DMS79 treated with DMSO at 0.1 percent for 48 hours (cell line): Measurements from ENCODE around the gene LIMS2.

Experiments used
- DNase-seq: peaks from one replicate; lab custom pipeline; 2025; lab: John Stamatoyannopoulos, UW

The LIMS2 gene

DNA sequence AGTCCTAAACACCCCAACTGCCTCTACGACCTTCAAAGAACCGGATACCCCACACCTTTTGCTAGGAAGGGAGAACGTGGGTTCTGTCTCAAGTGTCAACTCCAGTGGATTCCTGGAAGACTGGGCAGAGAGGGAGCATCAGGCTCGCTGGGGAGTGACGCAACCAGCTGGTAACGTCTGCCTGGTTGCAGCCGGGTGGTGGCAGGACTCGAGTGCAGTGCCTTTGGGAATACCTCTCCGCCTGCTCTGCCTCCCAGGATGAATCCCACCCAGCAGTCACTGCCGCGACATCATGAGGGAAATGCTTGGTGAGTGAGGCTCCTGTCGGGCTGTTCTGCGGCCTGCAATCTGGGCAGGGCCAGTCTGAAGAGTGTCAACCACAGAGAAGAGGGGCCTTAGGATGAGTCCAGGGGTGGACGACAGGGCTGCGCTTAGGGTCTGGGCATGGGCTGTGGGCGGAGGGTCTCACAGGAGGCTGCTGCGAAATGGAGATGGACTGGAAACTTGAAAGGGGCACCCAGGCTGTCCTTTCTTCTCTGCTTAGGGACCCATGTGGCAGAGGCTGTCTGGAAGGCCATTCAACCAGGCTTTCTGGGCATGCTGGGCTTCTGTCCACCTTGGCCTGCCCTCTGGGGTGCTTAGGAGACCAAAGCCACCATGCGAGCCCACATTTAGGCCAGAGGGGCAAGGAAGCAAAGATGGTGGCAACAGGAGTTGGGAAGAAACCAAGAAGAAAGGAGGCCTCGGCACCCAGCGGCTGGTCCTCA, 16.5 kb downstream of the LIMS2 start:
- DNase-seq, result no peak

DNA sequence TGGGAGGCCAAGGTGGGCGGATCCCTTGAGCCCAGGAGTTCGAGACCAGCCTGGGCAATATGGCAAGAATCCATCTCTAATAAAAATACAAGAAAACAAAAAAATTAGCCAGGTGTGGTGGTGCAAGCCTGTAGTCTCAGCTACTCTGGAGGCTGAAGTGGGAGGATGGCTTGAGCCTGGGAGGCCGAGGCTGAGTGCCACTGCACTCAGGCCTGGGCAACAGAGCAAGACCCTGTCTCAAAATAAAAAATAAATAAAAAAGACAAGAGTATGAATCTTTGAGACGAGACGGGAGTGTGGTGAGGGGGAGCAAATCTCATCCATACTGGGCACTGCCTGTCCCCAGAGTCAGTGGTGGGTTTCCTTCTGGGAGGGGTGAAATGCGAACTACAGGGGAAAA, 17.2 kb downstream of the LIMS2 start:
- no peak for DNase-seq

DNA sequence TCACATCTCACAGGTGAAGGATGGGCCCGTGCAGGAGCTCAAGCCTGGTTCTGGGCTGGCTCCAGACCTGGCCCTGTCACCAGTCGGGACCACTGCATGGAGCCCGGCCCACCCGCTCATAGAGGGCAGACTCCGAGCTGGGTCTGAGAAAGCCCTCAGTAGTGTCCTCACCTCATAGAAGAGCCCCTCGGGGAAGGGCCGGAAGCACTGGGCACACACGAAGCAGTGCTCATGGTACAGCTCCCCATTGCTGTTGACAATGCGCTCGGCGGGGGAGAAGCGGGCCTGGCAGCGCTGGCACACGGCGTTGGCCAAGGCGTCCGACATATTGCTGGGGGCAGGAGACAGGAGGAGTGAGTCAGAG, 18.1 kb downstream of the LIMS2 start:
- no peak for DNase-seq

DNA sequence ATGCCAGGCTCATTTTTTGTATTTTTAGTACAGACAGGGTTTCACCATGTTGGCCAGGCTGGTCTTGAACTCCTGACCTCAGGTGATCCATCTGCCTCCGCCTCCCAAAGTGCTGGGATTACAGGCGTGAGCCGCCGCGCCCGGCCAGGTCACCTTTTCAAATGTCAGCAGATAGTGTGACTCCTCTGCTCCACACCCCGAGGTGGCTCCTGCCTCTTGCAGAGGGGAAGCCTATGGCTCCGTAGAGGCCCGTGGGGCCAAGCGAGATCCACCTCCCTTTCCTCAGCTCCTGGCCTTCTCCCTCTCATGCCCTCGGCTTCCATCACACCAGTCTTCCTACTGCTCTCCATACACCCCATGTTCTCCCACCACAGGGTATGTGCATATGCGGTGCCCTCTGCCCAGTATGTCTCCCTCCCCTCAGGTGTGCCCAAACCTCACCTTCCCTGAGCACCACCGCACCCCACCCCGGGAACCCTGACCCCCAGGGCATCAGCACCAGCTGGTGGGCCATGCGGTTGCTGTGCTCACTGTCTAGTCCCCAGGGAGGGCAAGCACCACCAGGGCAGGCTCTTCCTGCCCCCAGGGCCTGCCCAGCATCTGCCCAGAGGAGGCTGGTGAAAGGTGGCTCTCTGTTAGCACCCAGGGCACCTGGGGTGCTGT, 18.6 kb downstream of the LIMS2 start:
- DNase-seq, result no peak

GRCh38 chr2:127655209-127656073, 19.9 kb downstream of the LIMS2 start:
- no peak for DNase-seq

DNA sequence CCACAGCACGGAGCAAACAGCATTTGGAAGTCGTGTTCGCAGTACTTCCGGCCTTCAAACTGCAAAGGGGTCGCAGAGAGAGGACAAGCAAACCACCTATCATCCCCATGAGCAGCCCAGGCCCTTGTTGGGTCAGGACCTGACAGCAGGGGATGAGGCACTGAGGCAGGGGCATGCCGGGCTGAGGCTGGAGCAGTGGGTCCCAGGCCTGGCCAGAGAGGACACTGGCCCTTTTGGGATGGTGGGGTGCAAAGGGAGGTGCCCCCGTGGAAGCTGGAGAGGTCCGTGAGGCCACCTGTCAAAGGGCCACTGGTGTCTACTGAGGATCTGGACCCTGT, 20.5 kb downstream of the LIMS2 start:
- no peak for DNase-seq

GRCh38 chr2:127654084-127654837, 21.1 kb downstream of the LIMS2 start:
- DNase-seq, result no peak

GRCh38 chr2:127653421-127654083, 21.8 kb downstream of the LIMS2 start:
- no peak for DNase-seq

- DNase-seq, result no peak
Measured at GRCh38 chr2:127652786-127653357, 22.5 kb downstream of the LIMS2 start.

GRCh38 chr2:127651971-127652550, 23.3 kb downstream of the LIMS2 start:
- no peak for DNase-seq

DNA sequence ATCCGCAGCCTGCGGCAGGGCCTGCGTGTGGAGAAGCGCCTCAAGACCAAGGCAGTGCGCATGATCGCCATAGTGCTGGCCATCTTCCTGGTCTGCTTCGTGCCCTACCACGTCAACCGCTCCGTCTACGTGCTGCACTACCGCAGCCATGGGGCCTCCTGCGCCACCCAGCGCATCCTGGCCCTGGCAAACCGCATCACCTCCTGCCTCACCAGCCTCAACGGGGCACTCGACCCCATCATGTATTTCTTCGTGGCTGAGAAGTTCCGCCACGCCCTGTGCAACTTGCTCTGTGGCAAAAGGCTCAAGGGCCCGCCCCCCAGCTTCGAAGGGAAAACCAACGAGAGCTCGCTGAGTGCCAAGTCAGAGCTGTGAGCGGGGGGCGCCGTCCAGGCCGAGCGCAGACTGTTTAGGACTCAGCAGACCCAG, 23.9 kb downstream of the LIMS2 start:
- DNase-seq, result no peak

DNA sequence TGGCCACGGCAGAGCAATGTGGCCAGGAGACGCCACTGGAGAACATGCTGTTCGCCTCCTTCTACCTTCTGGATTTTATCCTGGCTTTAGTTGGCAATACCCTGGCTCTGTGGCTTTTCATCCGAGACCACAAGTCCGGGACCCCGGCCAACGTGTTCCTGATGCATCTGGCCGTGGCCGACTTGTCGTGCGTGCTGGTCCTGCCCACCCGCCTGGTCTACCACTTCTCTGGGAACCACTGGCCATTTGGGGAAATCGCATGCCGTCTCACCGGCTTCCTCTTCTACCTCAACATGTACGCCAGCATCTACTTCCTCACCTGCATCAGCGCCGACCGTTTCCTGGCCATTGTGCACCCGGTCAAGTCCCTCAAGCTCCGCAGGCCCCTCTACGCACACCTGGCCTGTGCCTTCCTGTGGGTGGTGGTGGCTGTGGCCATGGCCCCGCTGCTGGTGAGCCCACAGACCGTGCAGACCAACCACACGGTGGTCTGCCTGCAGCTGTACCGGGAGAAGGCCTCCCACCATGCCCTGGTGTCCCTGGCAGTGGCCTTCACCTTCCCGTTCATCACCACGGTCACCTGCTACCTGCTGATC, 24.4 kb downstream of the LIMS2 start:
- DNase-seq, result no peak

DNA sequence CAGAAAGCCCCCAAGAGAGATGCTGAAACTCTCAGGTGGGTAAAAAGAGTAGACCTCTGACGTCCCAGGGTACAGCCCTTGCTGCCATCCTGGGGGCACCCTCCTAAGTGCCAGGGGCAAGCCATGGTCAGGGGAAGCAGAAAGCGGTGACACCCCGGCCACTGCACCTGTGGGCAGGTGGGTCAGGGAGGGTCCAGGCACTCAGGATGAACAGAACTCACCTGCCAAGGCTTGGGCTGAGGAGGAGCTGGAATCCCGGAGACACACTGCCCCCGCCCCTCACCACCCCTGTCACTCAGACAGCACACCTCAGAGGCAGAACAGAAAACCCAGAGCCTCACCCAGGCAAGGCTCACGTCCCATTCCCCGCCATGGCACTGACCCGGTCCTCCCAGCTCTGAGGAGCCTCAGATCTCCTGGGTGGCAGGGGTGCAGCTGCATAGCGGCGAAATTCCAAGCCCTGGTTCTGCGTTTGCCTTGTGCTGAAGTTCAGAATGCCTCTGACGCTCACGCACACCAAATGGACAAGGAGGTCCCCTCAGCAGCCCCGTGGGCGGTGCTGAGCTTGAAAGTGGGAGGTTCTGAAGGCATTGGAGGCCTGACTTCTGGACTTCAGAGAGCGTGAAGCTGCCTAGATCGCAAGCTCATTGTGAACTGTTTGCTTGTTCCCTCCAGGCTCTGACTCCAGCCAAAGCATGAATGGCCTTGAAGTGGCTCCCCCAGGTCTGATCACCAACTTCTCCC, 25.1 kb downstream of the LIMS2 start:
- no peak for DNase-seq

DNA sequence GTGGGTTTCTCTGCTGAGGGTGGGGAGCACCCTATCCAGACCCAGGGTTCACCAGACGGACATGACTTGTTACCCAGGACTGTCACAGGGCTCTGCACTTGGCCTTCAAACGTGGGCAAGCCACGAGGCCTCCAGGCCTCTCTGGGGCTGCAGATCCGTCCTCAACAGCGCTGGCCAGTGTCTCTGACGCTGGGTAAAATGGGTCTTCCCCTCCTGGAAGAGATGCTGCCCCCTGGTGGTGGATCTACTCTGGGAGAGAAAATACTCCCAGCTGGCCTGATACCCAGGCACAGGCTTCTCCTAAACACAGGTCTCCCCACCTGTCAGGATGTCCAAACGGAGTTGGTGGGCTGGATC, 25.7 kb downstream of the LIMS2 start:
- DNase-seq, result peak; percentile 31

- peak; percentile 29 for DNase-seq
Measured at GRCh38 chr2:127649100-127649611, 26.2 kb downstream of the LIMS2 start.

DNA sequence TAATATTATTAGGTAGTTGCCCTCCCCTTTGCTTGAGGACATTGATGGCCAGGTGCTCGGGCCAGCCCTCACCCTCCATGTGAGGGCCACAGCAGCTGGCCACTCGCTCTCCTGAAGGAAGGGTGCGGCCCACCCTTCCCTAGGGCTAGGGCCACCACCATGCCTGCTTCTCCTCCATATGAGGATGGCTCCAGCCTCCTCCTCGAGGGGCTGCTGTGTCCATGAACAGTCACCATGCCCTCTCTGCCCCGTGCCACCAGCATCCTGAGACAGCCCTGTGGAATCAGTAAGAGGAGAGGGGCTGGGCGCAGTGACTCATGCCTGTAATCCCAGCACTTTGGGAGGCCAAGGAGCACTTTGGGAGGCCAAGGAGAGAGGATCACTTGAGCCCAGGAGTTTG, 27.0 kb downstream of the LIMS2 start:
- no peak for DNase-seq

DNA sequence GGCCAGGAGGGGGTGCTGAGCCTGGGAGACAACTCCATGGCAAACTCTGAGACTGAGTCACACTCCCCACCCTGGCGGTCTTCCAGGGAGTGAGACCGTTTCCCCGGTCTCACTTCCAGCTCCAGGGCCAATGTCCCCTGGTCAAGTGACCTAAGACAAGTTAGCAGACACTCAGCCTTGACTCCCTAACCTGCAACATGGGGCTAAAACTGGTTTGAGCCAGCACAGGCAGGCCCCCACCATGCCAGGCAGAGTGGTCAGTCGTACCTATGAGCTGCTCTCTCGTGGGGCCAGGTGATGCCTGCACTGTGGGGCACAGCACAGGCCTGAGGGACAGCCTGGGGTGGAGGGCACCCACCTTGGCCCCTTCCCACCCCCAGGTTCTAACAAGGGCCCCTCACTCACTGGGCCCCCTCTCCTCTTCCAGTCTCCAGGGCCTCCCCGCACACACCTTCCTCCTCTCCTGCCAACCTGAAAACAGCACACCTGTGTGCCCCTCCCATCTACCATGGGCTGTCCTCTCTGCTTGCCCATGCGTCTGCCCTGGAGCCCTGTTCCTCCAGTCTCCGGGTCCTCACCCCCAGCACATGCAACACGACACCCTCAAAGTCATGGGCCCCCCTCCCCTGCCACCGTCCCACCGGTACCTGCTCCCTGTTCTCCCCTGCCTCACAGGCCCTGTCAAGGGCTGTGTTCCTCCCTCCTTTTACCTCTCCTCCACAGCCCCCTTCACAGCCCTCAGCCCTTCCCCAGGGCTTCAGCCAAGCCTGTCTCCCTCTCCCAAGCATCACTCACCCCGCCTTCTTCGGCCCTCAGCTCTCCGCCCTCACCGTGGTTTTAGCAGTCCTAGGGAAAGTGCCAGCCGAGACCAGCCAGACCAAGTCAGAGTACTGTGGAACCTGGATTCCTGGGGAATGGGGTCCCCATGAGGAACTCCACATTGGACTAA, 27.8 kb downstream of the LIMS2 start:
- DNase-seq, result no peak

DNA sequence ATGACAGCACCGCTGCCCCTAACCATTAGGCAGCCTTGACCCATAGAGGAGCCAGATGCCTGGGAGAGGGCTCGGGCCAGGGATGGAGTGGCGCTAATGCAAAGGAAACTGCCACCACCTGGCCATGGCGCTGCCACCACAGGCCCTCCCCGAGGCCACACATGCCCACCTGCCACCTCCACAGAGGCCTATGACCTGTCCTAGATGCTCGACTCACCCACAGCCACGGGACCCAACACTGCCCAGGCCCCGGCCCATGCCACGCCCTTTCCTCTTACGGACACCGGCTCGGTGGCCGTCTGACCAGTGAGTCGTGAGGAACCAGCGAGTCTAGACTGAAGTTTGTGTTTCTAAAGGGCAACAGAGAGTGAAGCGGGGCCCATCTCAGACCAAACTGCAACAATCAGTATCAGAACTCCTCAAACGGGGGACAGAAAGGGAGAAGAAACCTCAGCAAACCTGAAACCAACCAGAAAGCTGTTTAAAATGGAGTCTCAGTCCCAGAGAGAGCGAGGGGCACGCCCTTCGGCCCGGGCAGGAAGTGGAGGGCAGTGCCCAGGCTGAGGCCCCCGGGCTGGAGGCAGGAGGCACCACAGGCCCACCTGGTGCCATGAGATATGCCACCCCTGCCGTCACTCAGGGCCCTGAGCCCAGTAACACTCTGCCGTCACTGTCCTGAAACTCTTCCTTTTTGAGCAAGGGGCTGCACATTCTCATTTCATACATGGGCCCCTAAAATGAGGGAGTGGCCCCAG, 28.7 kb downstream of the LIMS2 start:
- no peak for DNase-seq
